ENCODE data around the gene PDE6A.

DNA sequence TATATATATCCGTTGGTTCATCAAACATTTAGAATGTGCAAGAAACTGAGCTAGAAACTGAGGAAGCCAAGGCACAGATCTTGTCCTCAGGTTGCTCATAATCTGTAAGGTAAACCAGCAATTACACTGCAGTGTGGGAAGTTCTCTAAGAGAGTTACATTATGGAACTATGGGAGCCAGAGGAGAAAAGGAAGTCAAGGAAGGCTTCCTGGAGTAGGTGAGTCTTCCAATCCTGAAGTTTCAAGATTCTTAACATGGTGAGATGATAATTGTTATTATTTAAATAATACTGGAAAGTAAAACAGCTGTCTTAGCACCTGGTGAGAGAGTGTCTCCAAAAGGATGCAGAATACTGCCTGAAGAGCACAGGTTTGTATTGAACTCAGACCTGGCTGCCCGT is 44.2 kb downstream of the PDE6A start:
- TF ChIP-seq CTCF (conservative IDR thresholded peaks at IDR 0.05; ENCODE audit: low read length) (no peak), EZH2phosphoT487 (IDR thresholded peaks at IDR 0.05; ENCODE audit: borderline replicate concordance, low read depth, low read length) (no peak)

Measured in OCI-LY7 (cell line).